ENCODE data around the gene SLC9A5.

The SLC9A5 gene

DNA sequence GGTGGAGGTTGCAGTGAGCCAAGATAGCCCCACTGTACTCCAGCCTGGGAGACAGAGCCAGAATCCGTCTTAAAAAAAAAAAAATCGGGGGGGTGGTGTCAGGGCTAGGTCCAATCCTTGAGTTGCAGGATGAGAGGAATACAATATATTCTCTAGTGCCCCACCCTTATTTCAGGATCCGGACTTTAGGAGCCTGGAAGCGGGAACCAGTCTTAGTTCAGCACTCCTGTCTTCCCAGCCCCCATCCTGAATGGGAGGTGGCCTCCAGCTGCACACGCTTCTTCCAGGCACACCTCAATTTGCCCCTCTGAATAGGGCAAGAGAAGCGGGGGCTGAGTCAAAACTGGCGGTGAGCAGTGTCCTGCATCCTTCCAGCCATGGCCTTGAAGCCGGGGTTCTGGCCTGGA is 3.1 kb upstream of the SLC9A5 start:
- peaks cover 56 to 60% of the 10 kb centered on the region in 2 experiments for H3K4me1 ChIP-seq (ENCODE audit: control insufficient read depth in 1 of 2, insufficient read depth in 2 of 2, low read length in 2 of 2)
- H4K91ac ChIP-seq (ENCODE audit: low read depth, low read length) = peak overlapping the region; percentile 74
- H3K23ac ChIP-seq (ENCODE audit: low read length) = no peak overlapping the region
- no peaks in the 10 kb centered on the region for H3K9me3 ChIP-seq (ENCODE audit: insufficient read depth, low read depth, low read length)
- H2AFZ ChIP-seq (ENCODE audit: insufficient read depth, low read length, poor library complexity) = peak overlapping the region; percentile 59
- peak overlapping the region; percentile 74 for H3K18ac ChIP-seq (ENCODE audit: low read length)
- H2AK5ac ChIP-seq (ENCODE audit: low read length) = no peak overlapping the region
- peak overlapping the region; percentile 96 for H3K4me2 ChIP-seq (ENCODE audit: low read length)
- no CpG with 5 or more reads among the region's 8 CpGs for WGBS (ENCODE audit: extremely low coverage, insufficient coverage, insufficient read length)
- H3K27me3 ChIP-seq (ENCODE audit: insufficient read depth, low read length) = peaks cover 27% of the 10 kb centered on the region
- H4K8ac ChIP-seq (ENCODE audit: low read depth, low read length) = peak overlapping the region; percentile 70
- H3K14ac ChIP-seq (ENCODE audit: low read length) = peak overlapping the region; percentile 12
- H3K4me3 ChIP-seq (ENCODE audit: low read depth, low read length) = no peak overlapping the region
- peaks cover 5% of the 10 kb centered on the region for H3K79me2 ChIP-seq (ENCODE audit: control insufficient read depth, insufficient read depth, low read length, poor library complexity)
- peaks cover 33% of the 10 kb centered on the region for H3K79me1 ChIP-seq (ENCODE audit: low read length)
- peak overlapping the region; percentile 5 for H3K9ac ChIP-seq (ENCODE audit: low read length)
- peak overlapping the region; percentile 49 for H4K12ac ChIP-seq (ENCODE audit: low read depth, low read length)
- peak; percentile 20 to 38 for DNase-seq
- H2BK120ac ChIP-seq (ENCODE audit: insufficient read depth, low read length, poor library complexity) = peak overlapping the region; percentile 43
- H3K4ac ChIP-seq (ENCODE audit: low read depth, low read length) = no peak overlapping the region
- no peak overlapping the region for H2BK12ac ChIP-seq (ENCODE audit: low read length)
- H3K36me3 ChIP-seq (ENCODE audit: control insufficient read depth in 1 of 2, insufficient read depth in 2 of 2, low read length in 2 of 2) = no peaks in the 10 kb centered on the region
- H2BK5ac ChIP-seq (ENCODE audit: low read depth, low read length, poor library complexity) = no peak overlapping the region
- H3K27ac ChIP-seq (ENCODE audit: low read depth, low read length) = peak overlapping the region; percentile 93

DNA sequence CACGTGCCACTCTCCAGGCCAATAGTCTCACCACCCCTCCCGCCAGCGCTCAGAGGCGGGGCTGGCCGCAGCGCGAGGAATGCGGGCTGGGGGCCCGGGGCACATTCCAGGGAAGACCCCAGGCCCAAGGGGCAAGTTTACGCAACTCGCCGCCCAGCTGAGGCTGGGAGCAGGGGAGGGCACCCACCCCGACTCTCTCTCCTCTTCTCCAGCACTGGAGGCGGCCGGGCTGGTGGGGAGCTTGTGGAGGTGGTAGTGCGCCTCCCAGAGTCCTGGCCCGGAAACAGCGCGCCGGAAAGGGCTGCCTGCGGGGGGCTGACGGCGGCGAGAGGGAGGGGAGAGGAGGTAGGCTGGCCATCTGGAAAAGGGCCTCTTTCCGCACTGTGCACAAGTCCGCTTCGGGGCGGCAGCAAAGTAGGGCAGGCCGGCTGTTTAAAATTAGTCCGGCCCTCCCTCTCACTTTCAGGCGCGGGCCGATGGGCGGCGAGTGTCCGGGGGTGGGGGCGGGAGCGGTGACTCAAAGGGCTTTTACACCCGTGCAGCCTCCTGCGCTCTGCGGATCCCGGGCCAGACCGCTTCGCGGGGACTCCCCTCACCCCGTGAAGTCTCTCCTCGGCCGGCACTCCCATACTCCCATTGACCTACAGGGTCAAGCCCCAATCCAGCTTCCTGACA is 2.6 kb upstream of the SLC9A5 start:
- WGBS (ENCODE audit: extremely low coverage, insufficient coverage, insufficient read length) = no CpG with 5 or more reads among the region's 48 CpGs
- H4K8ac ChIP-seq (ENCODE audit: low read depth, low read length) = peak overlapping the region; percentile 70
- H3K9ac ChIP-seq (ENCODE audit: low read length) = peak overlapping the region; percentile 5
- peak overlapping the region; percentile 78 for H3K14ac ChIP-seq (ENCODE audit: low read length)
- H2AFZ ChIP-seq (ENCODE audit: insufficient read depth, low read length, poor library complexity) = peak overlapping the region; percentile 59
- DNase-seq = peak; percentile 72 to 73
- no peak overlapping the region for H2AK5ac ChIP-seq (ENCODE audit: low read length)
- peak overlapping the region; percentile 93 for H3K27ac ChIP-seq (ENCODE audit: low read depth, low read length)
- H3K4ac ChIP-seq (ENCODE audit: low read depth, low read length) = peak overlapping the region; percentile 41
- peak overlapping the region; percentile 38 for H2BK12ac ChIP-seq (ENCODE audit: low read length)
- peaks cover 3% of the 10 kb centered on the region for H3K79me2 ChIP-seq (ENCODE audit: control insufficient read depth, insufficient read depth, low read length, poor library complexity)
- no peaks in the 10 kb centered on the region for H3K36me3 ChIP-seq (ENCODE audit: control insufficient read depth in 1 of 2, insufficient read depth in 2 of 2, low read length in 2 of 2)
- peak overlapping the region; percentile 49 for H4K12ac ChIP-seq (ENCODE audit: low read depth, low read length)
- H3K4me2 ChIP-seq (ENCODE audit: low read length) = peak overlapping the region; percentile 96
- peak overlapping the region; percentile 86 for H2BK5ac ChIP-seq (ENCODE audit: low read depth, low read length, poor library complexity)
- H3K18ac ChIP-seq (ENCODE audit: low read length) = peak overlapping the region; percentile 66
- H3K4me3 ChIP-seq (ENCODE audit: low read depth, low read length) = peak overlapping the region; percentile 80
- H3K4me1 ChIP-seq (ENCODE audit: control insufficient read depth in 1 of 2, insufficient read depth in 2 of 2, low read length in 2 of 2) = peaks cover 51 to 55% of the 10 kb centered on the region in 2 experiments
- peaks cover 27% of the 10 kb centered on the region for H3K27me3 ChIP-seq (ENCODE audit: insufficient read depth, low read length)
- peak overlapping the region; percentile 34 for H2BK120ac ChIP-seq (ENCODE audit: insufficient read depth, low read length, poor library complexity)
- peaks cover 29% of the 10 kb centered on the region for H3K79me1 ChIP-seq (ENCODE audit: low read length)
- peak overlapping the region; percentile 74 for H4K91ac ChIP-seq (ENCODE audit: low read depth, low read length)
- H3K23ac ChIP-seq (ENCODE audit: low read length) = no peak overlapping the region
- H3K9me3 ChIP-seq (ENCODE audit: insufficient read depth, low read depth, low read length) = no peaks in the 10 kb centered on the region

- Histone ChIP-seq H3K4me3 (ENCODE audit: low read depth, low read length) (peak overlapping the region; percentile 80), H3K23ac (ENCODE audit: low read length) (no peak overlapping the region), H3K9ac (ENCODE audit: low read length) (peak overlapping the region; percentile 50), H4K8ac (ENCODE audit: low read depth, low read length) (peak overlapping the region; percentile 54), H3K36me3 (ENCODE audit: control insufficient read depth in 1 of 2, insufficient read depth in 2 of 2, low read length in 2 of 2) (no peaks in the 10 kb centered on the region), H2BK5ac (ENCODE audit: low read depth, low read length, poor library complexity) (no peak overlapping the region), H3K4ac (ENCODE audit: low read depth, low read length) (no peak overlapping the region), H3K27ac (ENCODE audit: low read depth, low read length) (peak overlapping the region; percentile 93), H3K4me2 (ENCODE audit: low read length) (peak overlapping the region; percentile 96), H4K91ac (ENCODE audit: low read depth, low read length) (peak overlapping the region; percentile 64), H3K9me3 (ENCODE audit: insufficient read depth, low read depth, low read length) (no peaks in the 10 kb centered on the region), H2BK12ac (ENCODE audit: low read length) (peak overlapping the region; percentile 46), H2AK5ac (ENCODE audit: low read length) (no peak overlapping the region), H3K27me3 (ENCODE audit: insufficient read depth, low read length) (peaks cover 27% of the 10 kb centered on the region), H3K4me1 (ENCODE audit: control insufficient read depth in 1 of 2, insufficient read depth in 2 of 2, low read length in 2 of 2) (peaks cover 46 to 49% of the 10 kb centered on the region in 2 experiments), H3K79me2 (ENCODE audit: control insufficient read depth, insufficient read depth, low read length, poor library complexity) (peaks cover 3% of the 10 kb centered on the region), H4K12ac (ENCODE audit: low read depth, low read length) (peak overlapping the region; percentile 46), H3K14ac (ENCODE audit: low read length) (peak overlapping the region; percentile 71), H2AFZ (ENCODE audit: insufficient read depth, low read length, poor library complexity) (peak overlapping the region; percentile 88), H2BK120ac (ENCODE audit: insufficient read depth, low read length, poor library complexity) (peak overlapping the region; percentile 60), H3K79me1 (ENCODE audit: low read length) (peaks cover 23% of the 10 kb centered on the region), H3K18ac (ENCODE audit: low read length) (peak overlapping the region; percentile 85)
- peak; percentile 92 to 93 for DNase-seq
- no CpG with 5 or more reads among the region's 26 CpGs for WGBS (ENCODE audit: extremely low coverage, insufficient coverage, insufficient read length)
These were observed 2.0 kb upstream of the SLC9A5 start for GRCh38 chr16:67246756-67247191.

DNA sequence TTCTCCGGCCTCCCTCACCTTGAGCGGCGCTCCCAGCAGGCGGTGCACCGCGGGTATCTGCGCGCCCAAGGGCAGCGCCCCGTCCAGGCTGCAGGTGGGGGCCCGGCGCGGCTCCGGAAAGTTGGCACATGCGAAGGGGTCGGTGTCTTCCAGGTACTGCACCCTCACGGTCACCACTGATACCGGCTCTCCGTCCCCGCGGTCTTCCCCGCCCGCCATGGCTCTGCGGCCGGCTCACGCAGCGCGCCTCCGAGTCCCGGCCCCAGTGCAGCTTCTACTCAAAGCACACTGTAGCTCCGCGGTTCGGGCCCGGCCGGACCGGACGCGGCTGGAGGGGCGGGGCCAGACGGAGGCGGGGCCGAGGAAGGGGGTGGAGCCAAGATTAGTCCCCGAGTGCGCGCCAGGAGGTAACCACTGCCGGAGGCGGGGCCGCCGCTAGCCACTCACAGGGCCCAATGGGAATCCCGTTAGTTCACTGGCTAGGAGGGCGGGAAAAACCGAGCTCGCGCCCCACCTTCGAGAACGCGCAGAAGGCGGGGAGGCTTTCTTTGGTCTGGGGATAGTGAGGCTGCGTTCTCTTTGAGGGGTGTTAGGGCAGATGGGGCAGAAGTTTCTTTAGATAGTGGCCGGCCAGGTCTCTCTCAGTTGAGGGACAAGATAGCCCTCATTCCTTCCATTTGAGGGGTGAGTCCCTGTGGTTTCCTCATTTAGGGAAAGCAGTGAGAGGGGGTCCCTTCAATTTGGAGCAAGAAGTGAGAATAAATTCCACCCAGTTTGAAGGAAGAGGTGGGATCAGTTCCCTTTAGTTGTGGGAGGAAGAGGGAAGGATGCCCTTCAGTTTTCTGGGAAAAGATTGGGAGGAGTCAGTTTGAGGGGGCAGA is 1.3 kb upstream of the SLC9A5 start, which contains the start of gene FHOD1:
TSS of gene FHOD1 (minus strand) at position 290 of the 881 bp plus-strand sequence. CDS start at position 219, 71 bp downstream.
- peak within 1 kb of the TSS; percentile 70 for H4K8ac ChIP-seq (ENCODE audit: low read depth, low read length)
- peaks cover 3% of the 10 kb centered on the region for H3K79me2 ChIP-seq (ENCODE audit: control insufficient read depth, insufficient read depth, low read length, poor library complexity)
- H2AFZ ChIP-seq (ENCODE audit: insufficient read depth, low read length, poor library complexity) = peak within 1 kb of the TSS; percentile 88
- H3K9ac ChIP-seq (ENCODE audit: low read length) = peak within 1 kb of the TSS; percentile 50
- peak within 1 kb of the TSS; percentile 22 for H3K4ac ChIP-seq (ENCODE audit: low read depth, low read length)
- WGBS (ENCODE audit: extremely low coverage, insufficient coverage, insufficient read length) = no CpG with 5 or more reads among the region's 60 CpGs
- H2BK5ac ChIP-seq (ENCODE audit: low read depth, low read length, poor library complexity) = peak within 1 kb of the TSS; percentile 86
- H3K4me2 ChIP-seq (ENCODE audit: low read length) = peak within 1 kb of the TSS; percentile 96
- H3K79me1 ChIP-seq (ENCODE audit: low read length) = peaks cover 20% of the 10 kb centered on the region
- H4K12ac ChIP-seq (ENCODE audit: low read depth, low read length) = peak within 1 kb of the TSS; percentile 49
- peak within 1 kb of the TSS; percentile 46 for H2BK12ac ChIP-seq (ENCODE audit: low read length)
- peaks cover 27% of the 10 kb centered on the region for H3K27me3 ChIP-seq (ENCODE audit: insufficient read depth, low read length)
- peaks cover 39 to 43% of the 10 kb centered on the region in 2 experiments for H3K4me1 ChIP-seq (ENCODE audit: control insufficient read depth in 1 of 2, insufficient read depth in 2 of 2, low read length in 2 of 2)
- no peak within 1 kb of the TSS for H2AK5ac ChIP-seq (ENCODE audit: low read length)
- H2BK120ac ChIP-seq (ENCODE audit: insufficient read depth, low read length, poor library complexity) = peak within 1 kb of the TSS; percentile 60
- H3K9me3 ChIP-seq (ENCODE audit: insufficient read depth, low read depth, low read length) = no peaks in the 10 kb centered on the region
- peak within 1 kb of the TSS; percentile 85 for H3K18ac ChIP-seq (ENCODE audit: low read length)
- peak within 1 kb of the TSS; percentile 93 for H3K27ac ChIP-seq (ENCODE audit: low read depth, low read length)
- no peak within 1 kb of the TSS for H3K23ac ChIP-seq (ENCODE audit: low read length)
- peak within 1 kb of the TSS; percentile 74 for H4K91ac ChIP-seq (ENCODE audit: low read depth, low read length)
- peak within 1 kb of the TSS; percentile 78 for H3K14ac ChIP-seq (ENCODE audit: low read length)
- peak within 1 kb of the TSS; percentile 80 for H3K4me3 ChIP-seq (ENCODE audit: low read depth, low read length)
- H3K36me3 ChIP-seq (ENCODE audit: control insufficient read depth in 1 of 2, insufficient read depth in 2 of 2, low read length in 2 of 2) = no peaks in the 10 kb centered on the region
- peak; percentile 96 to 98 for DNase-seq
